HCT116 (cell line): ENCODE measurements around the gene COL10A1. TPM values are rescaled to one million over a fixed set of nuclear protein-coding genes. Genes with fewer than 3 reads are reported as not detected.

Experiments
- ATAC-seq: fragments of 200-7000 bp; cut with Tn5 transposase; 2 replicates; pipeline ENCODE4 v1.9.1; 2020; ENCODE audit warnings: mild to moderate bottlenecking, moderate library complexity
- BruUV-seq: library from RNA; stranded (reverse); fragments of 400-500 nt; replicated peaks from 2 replicates; lab custom pipeline; 2021; lab: Mats Ljungman, UMichigan
- CTCF ChIA-PET: fragments of 300-600 bp; sonication (Branson Sonifier 250); formaldehyde crosslinking; loops from one replicate; lab custom pipeline; 2021; ENCODE audit warnings: antibody characterized with exemption; lab: Charles Lee
- POLR2A ChIA-PET: fragments of 300-600, 350-600 bp; sonication (Branson Sonifier 250); formaldehyde crosslinking; loops from one replicate; lab custom pipeline; 2021; ENCODE audit warnings: antibody characterized with exemption; lab: Charles Lee
- RAD21 ChIA-PET, 2 experiments: fragments of 300-600 bp; sonication (Branson Sonifier 250); formaldehyde crosslinking; loops; one replicate each; lab custom pipeline; 2023; ENCODE audit warnings: low total read pairs in 2 of 2; ENCODE audit not compliant: uncharacterized antibody in 2 of 2, unreplicated experiment in 2 of 2, low non-redundant PET in 1 of 2; lab: Charles Lee
- DNase-seq: peaks from one replicate; pipeline ENCODE4 v3.0.0-alpha.2; 2010; ENCODE audit warnings: low read depth, low spot score
- H2AFZ ChIP-seq: fragments of 200-600 bp; shearing (Covaris generic), sonication (generic); 2 replicates; pipeline ENCODE4 v1.6.1; 2017; ENCODE audit warnings: low read depth, mixed run types, mixed read lengths, antibody characterized with exemption, low read length; ENCODE audit not compliant: poor library complexity, severe bottlenecking
- H3K27ac ChIP-seq: 2 replicates; pipeline ENCODE4 v1.5.1; 2012; ENCODE audit warnings: low read depth, low read length
- H3K27me3 ChIP-seq: fragments of 200-600 bp; sonication (generic); 2 replicates; pipeline ENCODE4 v1.6.1; 2016; ENCODE audit warnings: mixed run types, low read length, mixed read lengths; ENCODE audit not compliant: insufficient read depth
- H3K36me3 ChIP-seq, 2 experiments: fragments of 200-500 bp in 1 of 2; fragments of 200-600 bp in 1 of 2; sonication (Bioruptor generic) in 1 of 2; sonication (generic) in 1 of 2; 2 replicates each; pipeline versions ENCODE4 v1.5.1 to v1.6.1; 2014 to 2016; ENCODE audit warnings: low read length in 2 of 2, inconsistent platforms in 1 of 2, mixed read lengths in 1 of 2, mixed run types in 1 of 2; ENCODE audit not compliant: insufficient read depth in 2 of 2, control insufficient read depth in 1 of 2
- H3K4me1 ChIP-seq, 2 experiments: fragments of 200-600 bp in 1 of 2; sonication (generic) in 1 of 2; 2 replicates each; pipeline versions ENCODE4 v1.5.1 to v1.6.1; 2012 to 2017; ENCODE audit warnings: low read length in 2 of 2, inconsistent platforms in 1 of 2, mild to moderate bottlenecking in 1 of 2, mixed read lengths in 1 of 2, mixed run types in 1 of 2, moderate library complexity in 1 of 2; ENCODE audit not compliant: insufficient read depth in 2 of 2, control insufficient read depth in 1 of 2
- H3K4me2 ChIP-seq: fragments of 200-600 bp; sonication (generic); 2 replicates; pipeline ENCODE4 v1.6.1; 2017; ENCODE audit warnings: mixed run types, low read length, mixed read lengths
- H3K4me3 ChIP-seq, 2 experiments: fragments of 200-600 bp in 1 of 2; sonication (generic) in 1 of 2; replicated peaks in 1 of 2; 2 replicates each; pipeline ENCODE4 v1.5.1; 2011 to 2016; ENCODE audit warnings: low read length in 2 of 2, control low read depth in 1 of 2, low read depth in 1 of 2, mild to moderate bottlenecking in 1 of 2, mixed read lengths in 1 of 2, mixed run types in 1 of 2
- H3K79me2 ChIP-seq: fragments of 200-600 bp; sonication (generic); 2 replicates; pipeline ENCODE4 v1.6.1; 2017; ENCODE audit warnings: mild to moderate bottlenecking, mixed run types, low read length, moderate library complexity, mixed read lengths; ENCODE audit not compliant: insufficient read depth
- H3K9ac ChIP-seq: fragments of 200-600 bp; sonication (generic); 2 replicates; pipeline ENCODE4 v1.6.1; 2016; ENCODE audit warnings: low read length, mixed read lengths
- H3K9me2 ChIP-seq: fragments of 200-600 bp; sonication (generic), shearing (Covaris generic); 2 replicates; pipeline ENCODE4 v1.6.1; 2017; ENCODE audit warnings: mixed run types, mild to moderate bottlenecking, moderate library complexity; ENCODE audit not compliant: insufficient read depth
- H3K9me3 ChIP-seq, 2 experiments: fragments of 200-500 bp in 1 of 2; fragments of 200-600 bp in 1 of 2; sonication (Bioruptor generic) in 1 of 2; sonication (generic) in 1 of 2; 2 replicates each; pipeline ENCODE4 v1.6.1; 2014 to 2017; ENCODE audit warnings: low read length in 2 of 2, mixed read lengths in 2 of 2, inconsistent platforms in 1 of 2, low read depth in 1 of 2, mild to moderate bottlenecking in 1 of 2, mixed run types in 1 of 2, moderate library complexity in 1 of 2; ENCODE audit not compliant: control insufficient read depth in 1 of 2, insufficient read depth in 1 of 2
- H4K20me1 ChIP-seq: fragments of 200-600 bp; sonication (generic), shearing (Covaris generic); 2 replicates; pipeline ENCODE4 v1.6.1; 2017; ENCODE audit warnings: mixed run types, mild to moderate bottlenecking, moderate library complexity; ENCODE audit not compliant: insufficient read depth
- EZH2 ChIP-seq: fragments of 200-600 bp; sonication (generic); IDR thresholded peaks from 2 replicates; pipeline ENCODE4 v1.6.1; 2017; ENCODE audit warnings: antibody characterized with exemption, mixed run types
- EZH2phosphoT487 ChIP-seq: fragments of 200-600 bp; IDR thresholded peaks from 2 replicates; pipeline ENCODE4 v1.6.1; 2018; ENCODE audit warnings: antibody characterized with exemption, borderline replicate concordance
- FOSL1 ChIP-seq: IDR thresholded peaks from 2 replicates; pipeline ENCODE4 v1.6.1; 2012; ENCODE audit warnings: low read depth
- POLR2A ChIP-seq: IDR thresholded peaks from 2 replicates; pipeline ENCODE4 v1.7.0; 2011; ENCODE audit warnings: borderline replicate concordance; ENCODE audit not compliant: insufficient read depth, insufficient read length; ENCODE audit errors: extremely low read depth
- POLR2AphosphoS5 ChIP-seq: IDR thresholded peaks from 2 replicates; pipeline ENCODE4 v1.6.1; 2011; ENCODE audit warnings: mild to moderate bottlenecking, low read depth, low read length, moderate library complexity
- RAD21 ChIP-seq: IDR thresholded peaks from 2 replicates; pipeline ENCODE4 v1.6.1; 2012; ENCODE audit warnings: low read depth, mild to moderate bottlenecking
- SIN3A ChIP-seq: IDR thresholded peaks from 2 replicates; pipeline ENCODE4 v1.6.1; 2012; ENCODE audit warnings: low read depth
- SP1 ChIP-seq: IDR thresholded peaks from 2 replicates; pipeline ENCODE4 v1.6.1; 2012; ENCODE audit warnings: low read depth
- SRF ChIP-seq: IDR thresholded peaks from 2 replicates; pipeline ENCODE4 v1.6.1; 2012; ENCODE audit warnings: low read depth
- TCF7L2 ChIP-seq: IDR thresholded peaks from 2 replicates; pipeline ENCODE4 v1.7.0; 2011; ENCODE audit warnings: borderline replicate concordance, inconsistent platforms; ENCODE audit not compliant: insufficient read depth, insufficient read length; ENCODE audit errors: extremely low read depth
- YY1 ChIP-seq: IDR thresholded peaks from 2 replicates; pipeline ENCODE4 v1.6.1; 2011; ENCODE audit warnings: low read length, low read depth, moderate library complexity, mild to moderate bottlenecking; ENCODE audit not compliant: insufficient replicate concordance; ENCODE audit errors: extremely low read depth
- ZFX ChIP-seq: fragments of 450-650 bp; IDR thresholded peaks from 2 replicates; pipeline ENCODE4 v1.6.1; 2017
- ZNF274 ChIP-seq: fragments of 200-500 bp; sonication (Bioruptor generic); IDR thresholded peaks from 2 replicates; pipeline ENCODE4 v1.6.1; 2014; ENCODE audit warnings: mild to moderate bottlenecking, low read depth, low read length, inconsistent platforms
- intact Hi-C: fragments of 100-400 bp; cut with micrococcal nuclease; formaldehyde crosslinking; loops from 2 replicates; pipeline ENCODE4 v1.10.0; 2022
- total RNA-seq: library from RNA; stranded (reverse); gene quantifications from one replicate; pipeline ENCODE4 v1.2.1, GENCODE V29; 2021; ENCODE audit not compliant: unreplicated experiment
- TF ChIP-seq, protein P1 (sequence below): IDR thresholded peaks from 2 replicates; pipeline ENCODE4 v1.6.1; 2011; ENCODE audit warnings: mild to moderate bottlenecking, low read length, moderate library complexity; ENCODE audit not compliant: insufficient replicate concordance; ENCODE audit errors: extremely low read depth
- TF ChIP-seq, protein P2 (sequence below): IDR thresholded peaks from 2 replicates; pipeline ENCODE4 v1.6.1; 2012; ENCODE audit warnings: low read depth
- TF ChIP-seq, protein P3 (sequence below): IDR thresholded peaks from 2 replicates; pipeline ENCODE4 v1.6.1; 2012
- TF ChIP-seq, protein P4 (sequence below): IDR thresholded peaks from 2 replicates; pipeline ENCODE4 v1.6.1; 2012

COL10A1 gene
- total RNA-seq, 1 experiment from 2014 or later = not detected

DNA sequence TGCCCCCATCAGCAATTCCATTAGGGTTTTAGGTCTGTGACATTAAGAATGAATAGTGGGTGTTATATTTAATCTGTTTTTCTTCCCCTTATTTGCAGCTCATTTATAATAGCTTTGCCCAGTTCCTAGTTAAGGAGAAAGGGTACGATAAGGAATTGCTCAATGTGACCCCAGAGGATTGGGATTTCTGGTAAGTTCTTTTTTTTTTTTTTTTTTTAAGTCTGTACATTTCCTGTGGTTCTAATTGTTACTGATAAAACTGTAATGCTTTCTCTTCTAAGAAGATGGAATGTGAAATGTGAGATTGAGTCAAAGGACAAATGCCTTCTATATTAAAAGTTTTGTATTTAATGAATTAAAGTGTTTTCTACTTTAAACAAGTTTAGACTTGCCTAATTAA, 19.8 kb downstream of the COL10A1 start:
- CTCF ChIA-PET = no interaction called here
- ATAC-seq = no peak

More for the DNA sequence above, 19.8 kb downstream of the COL10A1 start:
- no peak overlapping the region for H3K27ac ChIP-seq
- no peaks in the 10 kb centered on the region for H4K20me1 ChIP-seq
- no peaks in the 10 kb centered on the region for H3K27me3 ChIP-seq
- no peak overlapping the region for H3K9ac ChIP-seq
- H3K79me2 ChIP-seq = peaks cover 21% of the 10 kb centered on the region
- no peak for DNase-seq
- H3K4me2 ChIP-seq = no peak overlapping the region
- H2AFZ ChIP-seq = no peak overlapping the region
- no peaks in the 10 kb centered on the region for H3K9me2 ChIP-seq
- H3K9me3 ChIP-seq = no peaks in the 10 kb centered on the region
- no peak for TF ChIP-seq ZNF274
- TF ChIP-seq EZH2phosphoT487 = no peak
- TF ChIP-seq, protein P1, sequence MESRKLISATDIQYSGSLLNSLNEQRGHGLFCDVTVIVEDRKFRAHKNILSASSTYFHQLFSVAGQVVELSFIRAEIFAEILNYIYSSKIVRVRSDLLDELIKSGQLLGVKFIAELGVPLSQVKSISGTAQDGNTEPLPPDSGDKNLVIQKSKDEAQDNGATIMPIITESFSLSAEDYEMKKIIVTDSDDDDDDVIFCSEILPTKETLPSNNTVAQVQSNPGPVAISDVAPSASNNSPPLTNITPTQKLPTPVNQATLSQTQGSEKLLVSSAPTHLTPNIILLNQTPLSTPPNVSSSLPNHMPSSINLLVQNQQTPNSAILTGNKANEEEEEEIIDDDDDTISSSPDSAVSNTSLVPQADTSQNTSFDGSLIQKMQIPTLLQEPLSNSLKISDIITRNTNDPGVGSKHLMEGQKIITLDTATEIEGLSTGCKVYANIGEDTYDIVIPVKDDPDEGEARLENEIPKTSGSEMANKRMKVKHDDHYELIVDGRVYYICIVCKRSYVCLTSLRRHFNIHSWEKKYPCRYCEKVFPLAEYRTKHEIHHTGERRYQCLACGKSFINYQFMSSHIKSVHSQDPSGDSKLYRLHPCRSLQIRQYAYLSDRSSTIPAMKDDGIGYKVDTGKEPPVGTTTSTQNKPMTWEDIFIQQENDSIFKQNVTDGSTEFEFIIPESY = no peak
- no peak for TF ChIP-seq YY1
- TF ChIP-seq POLR2AphosphoS5 = no peak
- TF ChIP-seq, protein P2, sequence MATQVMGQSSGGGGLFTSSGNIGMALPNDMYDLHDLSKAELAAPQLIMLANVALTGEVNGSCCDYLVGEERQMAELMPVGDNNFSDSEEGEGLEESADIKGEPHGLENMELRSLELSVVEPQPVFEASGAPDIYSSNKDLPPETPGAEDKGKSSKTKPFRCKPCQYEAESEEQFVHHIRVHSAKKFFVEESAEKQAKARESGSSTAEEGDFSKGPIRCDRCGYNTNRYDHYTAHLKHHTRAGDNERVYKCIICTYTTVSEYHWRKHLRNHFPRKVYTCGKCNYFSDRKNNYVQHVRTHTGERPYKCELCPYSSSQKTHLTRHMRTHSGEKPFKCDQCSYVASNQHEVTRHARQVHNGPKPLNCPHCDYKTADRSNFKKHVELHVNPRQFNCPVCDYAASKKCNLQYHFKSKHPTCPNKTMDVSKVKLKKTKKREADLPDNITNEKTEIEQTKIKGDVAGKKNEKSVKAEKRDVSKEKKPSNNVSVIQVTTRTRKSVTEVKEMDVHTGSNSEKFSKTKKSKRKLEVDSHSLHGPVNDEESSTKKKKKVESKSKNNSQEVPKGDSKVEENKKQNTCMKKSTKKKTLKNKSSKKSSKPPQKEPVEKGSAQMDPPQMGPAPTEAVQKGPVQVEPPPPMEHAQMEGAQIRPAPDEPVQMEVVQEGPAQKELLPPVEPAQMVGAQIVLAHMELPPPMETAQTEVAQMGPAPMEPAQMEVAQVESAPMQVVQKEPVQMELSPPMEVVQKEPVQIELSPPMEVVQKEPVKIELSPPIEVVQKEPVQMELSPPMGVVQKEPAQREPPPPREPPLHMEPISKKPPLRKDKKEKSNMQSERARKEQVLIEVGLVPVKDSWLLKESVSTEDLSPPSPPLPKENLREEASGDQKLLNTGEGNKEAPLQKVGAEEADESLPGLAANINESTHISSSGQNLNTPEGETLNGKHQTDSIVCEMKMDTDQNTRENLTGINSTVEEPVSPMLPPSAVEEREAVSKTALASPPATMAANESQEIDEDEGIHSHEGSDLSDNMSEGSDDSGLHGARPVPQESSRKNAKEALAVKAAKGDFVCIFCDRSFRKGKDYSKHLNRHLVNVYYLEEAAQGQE = no peak
- TF ChIP-seq FOSL1 = no peak
- no peak for TF ChIP-seq SIN3A
- no peak for TF ChIP-seq POLR2A
- no peak for TF ChIP-seq EZH2
- no peak for TF ChIP-seq TCF7L2
- TF ChIP-seq, protein P3, sequence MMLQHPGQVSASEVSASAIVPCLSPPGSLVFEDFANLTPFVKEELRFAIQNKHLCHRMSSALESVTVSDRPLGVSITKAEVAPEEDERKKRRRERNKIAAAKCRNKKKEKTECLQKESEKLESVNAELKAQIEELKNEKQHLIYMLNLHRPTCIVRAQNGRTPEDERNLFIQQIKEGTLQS = no peak
- TF ChIP-seq SP1 = no peak
- TF ChIP-seq, protein P4, sequence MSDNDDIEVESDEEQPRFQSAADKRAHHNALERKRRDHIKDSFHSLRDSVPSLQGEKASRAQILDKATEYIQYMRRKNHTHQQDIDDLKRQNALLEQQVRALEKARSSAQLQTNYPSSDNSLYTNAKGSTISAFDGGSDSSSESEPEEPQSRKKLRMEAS = no peak
- TF ChIP-seq RAD21 = no peak
- no peak for TF ChIP-seq ZFX
- no peak for TF ChIP-seq SRF
- H3K36me3 ChIP-seq = peaks cover 6 to 7% of the 10 kb centered on the region in 2 experiments; a peak in 3 of 4 replicates
- BruUV-seq = no TSS peak
- RAD21 ChIA-PET = no interaction called here
- H3K4me3 ChIP-seq = no peak overlapping the region
- H3K4me1 ChIP-seq = peaks cover 6 to 12% of the 10 kb centered on the region in 2 experiments; a peak in 3 of 4 replicates
- intact Hi-C loops = no loop called here
- POLR2A ChIA-PET = no interaction called here
